Left hindlimb (tissue), 1 donor: Measurements from ENCODE around the gene PPP2R1A.
"Not testable (repeated sequence)": the region's sequence is repeated elsewhere in the genome, so short reads cannot be mapped to it uniquely, and the experiment has no call there.

Experiments used
- DNase-seq: peaks from one replicate; pipeline ENCODE4 v3.0.0-alpha.2; 2018

PPP2R1A gene

DNA sequence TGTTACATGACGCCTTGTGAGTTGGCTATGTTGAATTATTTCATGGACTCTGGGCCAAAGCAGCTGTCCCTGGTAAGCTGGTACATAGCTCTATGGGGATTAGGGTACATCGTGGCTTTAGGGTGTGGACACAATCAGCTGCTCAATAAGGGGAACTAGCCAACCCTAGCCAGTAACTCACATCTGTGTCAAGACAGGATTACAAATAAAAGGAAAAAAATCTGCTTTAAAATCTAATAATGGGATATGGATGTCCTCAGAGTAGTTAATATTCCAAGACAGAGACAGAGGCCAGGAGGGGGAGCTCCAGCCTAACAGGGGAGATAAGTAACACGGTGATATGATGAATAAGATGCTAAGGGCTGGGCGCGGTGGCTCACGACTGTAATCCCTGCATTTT lies 58.4 kb downstream of the PPP2R1A start:
- DNase-seq = peak; percentile 51

DNA sequence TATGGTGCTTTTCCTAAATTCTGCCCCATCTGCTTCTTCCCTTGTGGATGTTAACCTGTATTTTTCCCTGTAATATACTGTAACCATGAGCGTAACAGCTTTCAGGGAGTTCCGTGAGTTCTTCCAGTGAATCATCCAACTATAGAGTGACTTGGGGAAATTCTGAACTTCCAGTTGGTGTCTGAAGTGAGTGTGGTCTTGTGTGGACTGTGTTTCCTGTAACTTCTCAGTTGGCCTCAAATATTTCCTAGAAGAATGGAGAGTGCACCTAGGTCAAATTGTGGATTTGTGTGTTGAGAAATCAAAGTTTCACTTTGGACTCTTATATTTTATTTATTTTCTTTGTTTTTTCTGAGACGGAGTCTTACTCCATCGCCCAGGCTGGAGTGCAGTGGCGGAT lies 68.6 kb downstream of the PPP2R1A start:
- no peak for DNase-seq

DNA sequence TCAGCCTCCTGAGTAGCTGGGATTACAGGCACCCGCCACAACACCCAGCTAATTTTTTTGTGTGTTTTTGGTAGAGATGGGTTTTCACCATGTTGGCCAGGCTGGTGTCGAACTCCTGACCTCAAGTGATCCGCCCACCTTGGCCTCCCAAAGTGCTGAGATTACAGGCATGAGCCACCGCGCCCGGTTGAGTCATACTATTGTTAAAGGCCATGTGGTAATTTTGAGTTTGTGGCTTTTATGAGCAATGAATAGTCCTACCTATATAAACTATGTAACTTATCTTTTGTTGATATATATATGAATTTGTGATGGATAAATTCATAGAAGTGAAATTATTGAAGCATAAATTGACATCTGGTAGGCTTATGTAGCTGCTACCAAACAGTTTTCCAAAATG lies 75.7 kb downstream of the PPP2R1A start:
- not testable (repeated sequence) for DNase-seq

- DNase-seq = peak; percentile 97
Measured at GRCh38 chr19:52269338-52270261, 79.7 kb downstream of the PPP2R1A start, which contains the start of gene ZNF766. ZNF766 (plus strand) TSS chr19:52269587; CDS start chr19:52269614, 27 bp downstream.

DNA sequence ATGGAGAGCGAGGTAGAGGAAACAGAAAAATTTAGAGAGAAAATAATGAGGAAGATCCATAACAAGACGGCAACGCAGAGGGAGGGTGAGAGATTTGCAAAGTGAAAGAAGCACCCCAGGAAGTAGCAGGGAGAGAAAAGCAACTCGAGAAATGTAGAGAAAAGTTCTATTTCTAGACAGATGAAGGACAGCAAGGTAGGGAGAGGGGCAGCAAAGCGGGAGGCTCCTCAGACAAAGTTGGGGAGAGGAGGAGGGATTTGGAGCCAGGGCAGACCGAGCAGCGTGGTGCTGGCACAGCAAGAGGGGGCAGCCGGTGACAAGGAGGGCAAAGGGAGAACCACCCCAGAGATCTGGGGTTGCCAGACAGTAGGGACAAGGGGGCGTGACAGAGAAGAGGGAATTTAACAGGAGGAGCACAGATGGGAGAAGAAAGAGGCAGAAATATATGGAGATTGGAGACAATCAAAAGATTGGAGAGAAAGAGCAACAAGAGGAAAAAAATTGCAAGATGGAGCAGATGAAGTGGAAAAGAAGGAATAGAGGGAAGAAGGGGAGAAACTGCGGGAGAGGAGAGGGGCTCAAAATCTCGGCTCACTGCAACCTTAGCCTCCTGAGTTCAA lies 80.5 kb downstream of the PPP2R1A start:
- DNase-seq = peak; percentile 34

GRCh38 chr19:52273301-52273700 lies 83.4 kb downstream of the PPP2R1A start:
- DNase-seq = no peak

- no peak for DNase-seq
Measured at GRCh38 chr19:52274191-52274590, 84.3 kb downstream of the PPP2R1A start.

- DNase-seq = no peak
Measured at GRCh38 chr19:52275988-52276387, 86.1 kb downstream of the PPP2R1A start.

DNA sequence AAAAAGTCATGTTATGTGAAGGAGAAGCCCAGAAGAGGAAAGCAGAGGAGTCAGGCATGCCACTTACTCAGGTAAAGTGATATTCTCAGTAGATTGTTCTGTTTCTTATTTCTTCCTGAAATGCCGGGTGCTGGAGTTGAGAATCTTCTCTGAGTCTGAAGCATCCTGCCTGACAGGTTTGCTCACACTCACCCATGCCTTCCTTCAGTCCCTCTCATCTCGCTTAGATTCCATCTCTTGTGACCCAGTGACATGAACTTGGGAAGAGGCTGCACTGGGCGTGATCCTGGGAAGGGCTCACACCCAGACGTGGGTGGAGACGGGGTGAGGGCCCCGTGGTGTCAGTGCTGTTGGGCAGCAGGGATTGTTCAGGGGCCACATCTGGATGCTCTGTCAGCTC lies 87.6 kb downstream of the PPP2R1A start:
- no peak for DNase-seq
